Activated T-cell treated with anti-CD3 and anti-CD28 coated beads for 24 hours (primary cell): Measurements from ENCODE around the gene GAMT.

Source experiments
- DNase-seq: peaks from one replicate; pipeline ENCODE4 v3.0.0-alpha.2; 2020; ENCODE audit warnings: low read depth

The GAMT gene

DNA sequence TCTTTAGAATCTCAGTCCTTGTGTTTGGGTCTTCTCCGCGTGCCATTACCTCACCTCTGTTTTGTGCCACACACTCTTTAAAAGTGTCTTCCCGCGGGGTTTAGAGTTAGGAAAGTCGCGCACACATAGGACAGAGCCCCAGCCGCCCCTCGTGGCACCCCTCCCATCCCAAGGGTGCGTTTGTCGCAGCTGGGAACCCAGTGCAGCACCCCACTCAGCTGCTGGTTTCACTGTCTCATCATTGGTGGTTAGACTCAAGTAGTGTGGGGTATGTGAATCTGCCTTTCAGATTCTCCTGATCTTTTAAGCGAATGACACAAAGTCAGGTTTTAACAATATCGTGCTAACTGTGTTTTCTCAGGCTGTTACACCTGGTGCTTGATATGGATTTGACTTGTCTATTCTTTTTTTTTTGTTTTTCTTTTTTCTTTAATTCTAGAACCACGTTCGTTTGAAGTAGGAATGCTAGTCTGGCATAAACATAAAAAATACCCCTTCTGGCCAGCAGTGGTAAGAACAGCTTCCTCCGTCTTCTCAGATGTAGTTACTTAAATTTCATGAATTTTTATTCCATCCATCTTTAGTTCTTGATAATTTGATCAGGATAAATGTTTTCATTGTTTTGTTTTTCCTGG lies 37.2 kb downstream of the GAMT start:
- DNase-seq = no peak

DNA sequence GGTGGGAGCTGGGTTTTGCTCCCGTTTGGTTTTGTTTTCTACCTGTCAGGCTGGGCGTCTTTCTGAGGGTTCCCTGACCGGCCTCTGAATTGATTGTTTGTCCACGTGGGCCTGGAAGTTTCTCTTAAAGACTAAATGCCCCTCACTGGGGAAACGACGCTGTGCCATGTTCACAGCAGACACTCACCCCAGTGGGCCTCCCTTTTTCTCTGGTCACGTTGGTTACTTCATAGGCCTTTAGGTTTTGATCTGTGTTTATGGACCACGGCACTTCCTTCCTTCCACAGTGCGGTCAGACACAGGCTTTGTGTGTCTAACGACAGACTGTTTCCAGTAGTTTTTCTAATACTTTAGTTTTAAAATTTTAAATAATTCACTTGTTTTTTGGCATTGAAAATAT lies 37.7 kb downstream of the GAMT start:
- no peak for DNase-seq

DNA sequence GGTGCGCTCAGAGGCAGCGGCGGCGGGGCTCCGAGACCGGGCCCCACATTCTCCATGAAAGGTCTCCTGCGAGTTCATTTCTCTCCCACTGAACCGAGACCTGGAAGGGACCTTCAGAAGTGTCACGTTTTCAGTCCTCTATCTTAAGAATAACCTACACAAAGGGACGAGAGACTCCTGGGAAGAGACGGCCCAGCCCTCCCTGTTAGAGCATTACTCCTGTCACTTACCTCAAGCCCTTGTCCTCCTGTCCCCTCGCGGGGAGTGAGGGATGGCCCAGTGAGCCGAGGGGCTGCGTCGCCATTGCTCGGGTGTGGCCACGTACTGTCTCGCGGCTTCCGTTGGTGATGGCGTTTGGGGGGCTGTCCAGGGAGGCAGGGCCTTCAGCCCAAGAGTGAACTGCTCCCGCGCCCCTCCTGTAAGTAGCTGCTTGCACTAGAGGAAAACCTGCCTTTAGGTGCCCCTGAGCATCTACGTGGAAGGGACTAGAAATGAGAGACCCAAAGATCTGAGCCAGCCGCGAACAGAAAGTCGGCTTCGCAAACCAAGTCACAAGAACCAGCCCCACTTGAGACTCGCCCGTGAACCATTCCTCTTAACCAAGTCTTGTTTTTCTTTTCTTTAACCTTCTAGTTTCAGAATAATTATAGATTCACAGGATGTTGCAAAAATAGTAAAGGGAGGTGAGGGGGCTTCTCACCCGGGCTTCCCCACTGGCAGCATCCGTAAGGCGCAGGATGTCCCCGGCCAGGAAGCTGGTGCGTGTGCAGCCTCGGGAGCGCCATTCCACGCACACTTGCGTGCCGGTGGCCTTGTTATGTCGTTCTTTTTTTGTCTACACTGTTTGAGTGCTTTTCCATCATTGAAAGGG lies 38.7 kb downstream of the GAMT start:
- no peak for DNase-seq

DNA sequence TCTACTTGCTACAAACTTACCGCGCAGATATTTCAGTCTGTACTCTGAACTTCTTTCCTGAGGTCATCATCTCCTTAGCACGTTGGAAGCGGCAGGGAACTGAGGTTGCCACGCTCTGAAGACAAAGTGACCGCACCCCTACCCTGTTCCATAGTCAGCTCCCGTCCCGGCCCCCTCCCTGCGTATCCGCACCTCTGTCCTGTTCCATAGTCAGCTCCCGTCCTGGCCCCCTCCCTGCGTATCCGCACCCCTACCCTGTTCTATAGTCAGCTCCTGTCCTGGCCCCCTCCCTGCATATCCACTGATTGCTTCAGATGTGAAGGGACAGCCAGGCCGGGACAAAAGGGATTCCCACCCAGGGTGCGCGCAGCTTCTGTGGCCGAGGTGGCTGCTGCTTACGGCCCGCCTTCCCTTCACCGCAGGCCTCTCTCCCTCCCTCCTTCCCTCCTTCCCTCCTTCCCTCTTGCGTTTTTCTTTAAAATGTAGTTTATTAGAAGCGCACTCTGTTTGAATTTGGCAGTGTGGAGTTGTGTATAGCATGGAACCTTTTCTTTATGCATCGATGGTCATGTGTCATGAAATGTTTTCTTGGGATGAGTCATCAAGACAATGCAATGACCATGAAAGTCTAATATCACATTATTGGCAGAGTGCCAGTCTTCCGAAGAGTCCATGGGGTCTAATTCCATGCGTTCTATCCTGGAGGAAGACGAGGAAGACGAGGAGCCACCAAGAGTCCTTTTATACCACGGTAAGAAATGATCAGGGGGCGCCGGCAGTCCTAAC lies 39.5 kb downstream of the GAMT start:
- no peak for DNase-seq

DNA sequence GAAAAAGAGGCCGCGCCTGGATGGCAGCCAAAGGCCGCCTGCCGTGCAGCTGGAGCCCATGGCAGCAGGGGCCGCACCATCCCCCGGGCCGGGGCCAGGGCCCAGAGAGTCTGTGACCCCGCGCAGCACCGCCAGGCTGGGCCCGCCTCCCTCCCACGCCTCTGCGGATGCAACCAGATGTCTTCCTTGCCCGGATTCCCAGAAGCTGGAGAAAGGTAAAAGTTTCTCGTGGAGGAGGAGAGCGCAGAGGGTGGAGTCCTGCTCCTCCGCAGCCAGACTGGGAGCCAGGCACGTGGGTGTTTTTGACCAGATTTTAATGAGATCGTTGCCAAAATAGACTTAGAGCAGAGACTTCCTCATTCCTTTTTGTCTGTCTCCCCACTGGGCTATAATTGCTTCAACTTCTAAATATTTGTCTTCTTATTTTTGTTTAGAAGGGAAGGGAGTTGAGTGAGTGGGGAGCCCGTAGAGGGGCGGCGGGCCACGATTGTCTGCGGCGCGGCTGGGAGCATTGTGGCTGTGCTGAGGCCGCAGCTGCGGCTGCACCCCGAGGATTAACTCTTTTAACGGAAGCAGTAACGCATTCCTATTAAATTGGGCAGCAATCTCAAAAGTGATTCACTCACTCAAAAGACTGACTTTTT lies 40.4 kb downstream of the GAMT start:
- no peak for DNase-seq

DNA sequence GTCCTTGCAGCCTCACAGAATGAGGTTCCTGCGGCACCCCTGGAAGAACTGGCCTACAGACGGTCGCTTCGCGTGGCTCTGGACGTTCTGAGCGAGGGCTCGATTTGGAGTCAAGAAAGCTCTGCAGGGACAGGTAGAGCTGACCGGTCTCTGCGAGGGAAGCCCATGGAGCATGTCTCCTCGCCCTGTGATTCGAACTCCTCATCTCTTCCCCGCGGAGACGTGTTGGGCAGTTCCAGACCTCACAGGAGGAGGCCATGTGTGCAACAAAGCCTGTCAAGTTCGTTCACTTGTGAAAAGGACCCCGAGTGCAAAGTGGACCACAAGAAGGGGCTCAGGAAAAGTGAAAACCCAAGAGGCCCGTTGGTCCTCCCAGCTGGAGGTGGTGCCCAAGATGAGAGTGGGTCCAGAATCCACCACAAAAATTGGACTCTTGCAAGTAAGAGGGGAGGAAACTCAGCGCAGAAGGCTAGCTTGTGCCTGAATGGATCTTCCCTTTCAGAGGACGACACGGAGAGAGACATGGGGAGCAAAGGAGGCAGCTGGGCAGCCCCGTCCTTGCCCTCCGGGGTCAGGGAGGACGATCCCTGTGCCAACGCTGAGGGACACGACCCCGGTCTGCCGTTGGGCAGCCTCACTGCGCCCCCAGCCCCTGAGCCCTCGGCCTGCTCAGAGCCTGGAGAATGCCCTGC lies 41.1 kb downstream of the GAMT start:
- DNase-seq = no peak

DNA sequence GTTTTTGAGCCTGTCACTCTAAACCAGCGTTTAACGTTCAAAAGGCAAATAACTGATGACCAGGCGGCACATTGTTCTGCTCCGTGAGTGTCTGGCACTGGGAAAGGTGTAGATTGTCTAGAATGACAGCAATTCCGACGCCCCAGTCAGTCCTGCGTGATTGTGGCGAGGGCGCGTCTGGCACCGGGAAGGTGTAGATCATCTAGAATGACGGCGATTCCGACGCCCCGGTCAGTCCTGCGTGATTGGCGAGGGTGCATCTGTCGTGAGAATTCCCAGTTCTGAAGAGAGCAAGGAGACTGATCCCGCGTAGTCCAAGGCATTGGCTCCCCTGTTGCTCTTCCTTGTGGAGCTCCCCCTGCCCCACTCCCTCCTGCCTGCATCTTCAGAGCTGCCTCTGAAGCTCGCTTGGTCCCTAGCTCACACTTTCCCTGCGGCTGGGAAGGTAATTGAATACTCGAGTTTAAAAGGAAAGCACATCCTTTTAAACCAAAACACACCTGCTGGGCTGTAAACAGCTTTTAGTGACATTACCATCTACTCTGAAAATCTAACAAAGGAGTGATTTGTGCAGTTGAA lies 43.7 kb downstream of the GAMT start:
- DNase-seq = no peak

DNA sequence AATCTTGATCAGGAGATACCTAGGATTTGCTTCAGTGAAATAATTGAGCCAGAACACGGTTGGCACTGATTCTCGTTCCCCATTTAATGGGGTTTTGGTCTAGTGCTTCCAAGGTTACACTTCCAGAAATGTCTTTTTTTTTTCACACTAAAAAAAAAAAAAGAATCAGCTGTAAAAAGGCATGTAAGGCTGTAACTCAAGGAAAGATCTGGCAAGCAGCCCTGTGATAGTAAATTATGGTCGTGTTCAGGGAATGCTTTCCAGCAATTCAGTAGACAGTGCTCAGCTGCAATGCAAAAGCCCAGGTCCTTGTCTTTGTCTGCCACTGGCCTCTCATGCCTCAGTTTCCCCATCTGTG lies 44.9 kb downstream of the GAMT start:
- DNase-seq = no peak

DNA sequence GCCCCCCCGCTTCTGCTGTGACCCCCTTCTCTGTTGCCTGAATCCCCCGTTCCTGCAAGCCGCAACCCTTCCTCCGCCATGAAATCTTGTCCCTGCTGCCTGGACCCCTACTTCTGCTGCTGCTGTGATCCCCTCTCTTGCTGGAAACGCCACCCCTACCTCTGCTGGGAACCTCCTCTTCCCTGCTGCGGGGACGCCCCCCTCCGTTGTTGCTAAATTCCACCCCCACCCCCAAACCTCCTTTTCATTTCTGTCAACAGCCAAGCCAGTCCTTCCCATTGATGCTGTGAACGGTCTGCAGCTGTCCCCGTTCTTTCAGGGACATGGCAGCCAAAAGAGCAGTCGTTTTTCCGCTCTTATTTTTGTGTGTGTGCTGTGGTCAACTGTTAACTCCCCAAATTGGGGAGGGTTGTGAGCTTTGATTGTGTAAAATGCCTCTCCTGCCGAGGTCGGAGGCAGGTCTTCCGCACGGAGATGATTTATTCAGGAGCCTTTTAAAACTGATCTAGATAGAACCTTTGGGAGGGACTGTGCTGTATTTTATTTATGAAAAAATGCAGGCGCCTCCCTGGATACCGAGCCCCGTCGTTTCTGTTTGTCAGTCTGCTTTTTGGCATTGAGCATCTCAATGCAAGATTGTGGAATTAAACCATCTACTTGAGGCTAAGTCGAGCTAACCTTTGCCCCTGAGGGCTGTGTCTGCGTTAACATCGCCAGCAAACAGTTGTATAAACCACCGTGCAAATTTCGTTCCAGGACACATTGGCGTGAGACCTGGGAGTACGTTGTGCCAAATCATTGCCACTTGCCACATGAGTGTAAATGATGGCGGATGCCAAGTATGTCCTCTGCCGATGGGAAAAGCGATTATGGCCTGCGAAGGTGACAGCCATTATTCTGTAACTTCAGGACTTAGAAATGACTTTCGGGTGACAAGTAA lies 45.5 kb downstream of the GAMT start:
- DNase-seq = no peak

DNA sequence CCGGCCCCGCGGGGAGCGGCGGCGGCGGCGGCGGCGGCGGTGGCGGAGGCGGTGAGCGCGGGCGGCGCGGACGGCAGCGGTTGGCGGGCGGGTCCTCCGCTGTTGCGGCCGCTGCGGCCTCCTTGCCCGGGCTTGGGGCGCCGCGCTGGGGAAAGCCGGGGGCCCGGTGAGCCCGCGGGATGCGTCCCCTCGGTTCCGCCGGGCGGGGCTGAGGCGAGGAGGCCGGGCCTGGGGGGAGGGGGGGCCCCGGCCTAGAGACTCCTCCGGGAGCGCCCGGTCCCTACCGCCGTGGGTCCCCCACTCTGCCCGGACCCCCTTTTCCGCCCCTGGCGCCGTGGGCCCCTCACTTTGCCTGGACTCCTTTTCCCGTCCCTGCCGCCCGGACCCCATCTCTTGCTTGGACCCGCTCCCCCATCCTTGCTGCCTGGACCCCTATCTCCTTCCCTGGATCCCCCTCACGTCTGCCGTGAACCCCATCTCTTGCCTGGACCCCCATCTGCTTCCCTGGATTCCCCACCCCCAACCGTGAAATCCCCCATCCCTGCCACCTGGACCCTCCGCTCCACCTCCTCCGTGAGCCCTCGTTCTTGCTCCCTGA lies 46.3 kb downstream of the GAMT start:
- no peak for DNase-seq

DNA sequence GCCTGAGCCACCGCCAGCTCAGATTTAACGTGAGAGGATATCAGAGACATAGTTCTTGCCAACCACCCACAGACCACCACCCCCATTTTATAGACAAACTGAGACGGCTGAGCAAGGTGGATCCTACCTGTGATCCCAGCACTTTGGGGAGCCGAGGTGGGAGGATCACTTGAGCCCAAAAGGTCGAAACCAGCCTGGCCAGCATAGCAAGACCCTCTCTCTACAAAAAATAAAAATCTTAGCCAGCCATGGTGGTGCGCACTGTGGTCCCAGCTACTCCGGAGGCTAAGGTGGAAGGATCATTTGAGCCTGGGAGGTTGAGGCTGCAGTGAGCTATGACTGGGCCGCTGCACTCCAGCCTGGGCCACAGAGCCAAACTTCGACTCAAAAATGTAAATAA lies 48.2 kb downstream of the GAMT start:
- DNase-seq = no peak

DNA sequence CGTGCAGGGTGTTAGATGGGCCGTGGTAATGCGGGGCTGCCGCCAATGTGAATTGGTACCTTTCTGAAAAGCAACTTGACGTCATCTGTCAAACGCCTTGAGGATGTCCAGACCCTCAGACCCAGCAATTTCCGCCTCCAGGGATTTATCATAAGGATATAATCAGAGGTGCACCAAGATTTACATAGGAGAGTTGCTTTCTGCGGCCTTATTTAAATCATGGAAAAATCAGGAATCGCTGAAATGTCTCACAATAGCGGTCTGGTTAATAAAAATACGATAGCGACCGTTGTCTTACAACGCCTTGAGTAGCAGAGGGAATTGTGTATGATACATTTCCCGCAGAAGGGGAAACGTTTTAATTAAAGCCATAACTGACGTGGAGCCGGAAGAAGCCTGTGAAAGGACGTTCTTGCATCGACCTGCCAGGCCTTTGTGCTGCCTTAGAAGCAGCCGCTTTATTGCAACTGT lies 49.9 kb downstream of the GAMT start:
- no peak for DNase-seq

DNA sequence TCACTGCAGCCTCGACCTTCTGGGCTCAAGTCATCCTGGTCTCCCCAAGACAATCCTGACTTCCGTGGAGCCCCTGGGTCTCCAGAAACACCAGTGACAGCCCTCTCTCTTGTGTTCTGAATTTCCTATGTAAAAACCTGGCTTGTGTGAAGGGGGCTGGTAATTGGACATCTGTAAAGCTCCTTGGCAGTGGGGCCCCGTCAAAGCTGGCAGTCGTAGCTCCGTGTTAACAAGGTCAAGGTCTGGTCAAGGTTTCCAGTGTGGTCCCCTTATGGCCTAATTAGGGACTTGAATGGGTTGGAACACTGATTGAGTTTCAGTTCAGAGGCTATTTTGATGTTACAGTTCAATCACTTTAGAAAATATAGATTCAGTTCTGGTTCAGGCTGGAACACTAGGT lies 50.5 kb downstream of the GAMT start:
- DNase-seq = no peak

DNA sequence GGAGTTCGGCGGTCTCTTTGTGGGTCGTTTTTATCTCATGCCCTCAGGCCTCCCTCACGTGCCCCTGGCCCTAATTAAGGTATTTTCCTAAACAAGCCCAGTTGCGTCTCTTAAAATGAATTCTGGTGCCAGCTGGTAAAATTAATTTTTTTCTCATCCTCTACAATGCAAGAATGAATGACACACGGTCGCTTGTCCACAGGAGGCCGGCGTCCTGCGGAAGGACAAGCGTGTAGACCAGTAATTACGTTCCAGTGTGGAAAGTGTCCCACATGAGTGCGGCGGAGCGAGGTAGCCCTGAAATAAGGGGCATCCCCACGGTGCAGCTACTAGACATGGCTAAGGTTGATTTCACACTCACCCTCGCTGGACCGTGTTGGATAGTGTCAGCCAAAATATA lies 52.1 kb downstream of the GAMT start:
- DNase-seq = no peak
